Measurements from ENCODE around the gene EXOC1. TPM values are rescaled to one million over a fixed set of nuclear protein-coding genes. Genes with fewer than 3 reads are reported as not detected.

Gene EXOC1
- total RNA-seq, 1 experiment from 2014 or later = 17.6 TPM

DNA sequence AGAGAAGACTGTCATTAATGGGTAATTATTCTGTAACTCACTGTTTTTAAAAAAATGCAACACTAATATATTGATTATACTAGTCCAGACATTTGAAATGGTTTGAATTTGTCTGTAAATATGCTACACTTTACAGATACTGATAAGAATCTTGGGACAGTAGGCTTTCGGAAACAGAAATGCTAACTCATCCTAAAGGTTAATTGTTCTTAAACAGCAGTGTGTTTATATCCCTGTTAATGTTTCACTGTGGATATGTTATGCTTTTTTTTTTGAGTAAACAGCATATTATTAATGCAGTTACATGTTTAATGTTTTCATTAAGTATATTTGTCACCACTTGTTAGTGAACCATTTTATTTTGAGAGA lies 31.4 kb downstream of the EXOC1 start:
- Histone ChIP-seq H3K4me1 (ENCODE audit: control insufficient read depth in 1 of 2, insufficient read depth in 2 of 2, low read length in 2 of 2) (no peaks in the 10 kb centered on the region), H3K9me3 (ENCODE audit: control insufficient read depth in 1 of 2, insufficient read depth in 1 of 2, low read depth in 1 of 2, low read length in 2 of 2) (no peaks in the 10 kb centered on the region), H3K79me2 (ENCODE audit: insufficient read depth, low read length) (no peaks in the 10 kb centered on the region), H3K9ac (ENCODE audit: low read length) (no peak overlapping the region), H2AFZ (ENCODE audit: low read depth, low read length, poor library complexity, severe bottlenecking) (no peak overlapping the region), H3K9me2 (ENCODE audit: insufficient read depth) (no peaks in the 10 kb centered on the region), H4K20me1 (ENCODE audit: insufficient read depth) (no peaks in the 10 kb centered on the region), H3K27ac (ENCODE audit: low read depth, low read length) (no peak overlapping the region), H3K36me3 (ENCODE audit: control insufficient read depth in 1 of 2, insufficient read depth in 2 of 2, low read length in 2 of 2) (peaks cover 3 to 8% of the 10 kb centered on the region in 2 experiments; a peak in 3 of 4 replicates), H3K27me3 (ENCODE audit: insufficient read depth, low read length) (no peaks in the 10 kb centered on the region), H3K4me2 (ENCODE audit: low read length) (no peak overlapping the region), H3K4me3 (replicated peaks in 1 of 2; ENCODE audit: low read depth in 1 of 2, low read length in 2 of 2) (no peak overlapping the region)
- TF ChIP-seq POLR2A (IDR thresholded peaks at IDR 0.05; ENCODE audit: borderline replicate concordance, extremely low read depth, insufficient read depth, insufficient read length) = no peak
- TF ChIP-seq CEBPB (IDR thresholded peaks at IDR 0.05; ENCODE audit: low read depth) = no peak
- no peak for TF ChIP-seq EGR1 (IDR thresholded peaks at IDR 0.05; ENCODE audit: low read depth)
- TF ChIP-seq EZH2 (IDR thresholded peaks at IDR 0.05) = no peak
- TF ChIP-seq EZH2phosphoT487 (IDR thresholded peaks at IDR 0.05; ENCODE audit: borderline replicate concordance) = no peak
- no peak for TF ChIP-seq SRF (IDR thresholded peaks at IDR 0.05; ENCODE audit: low read depth)
- no peak for DNase-seq (ENCODE audit: low read depth, low spot score)
- ChIA-PET RAD21 (ENCODE audit: low non-redundant PET in 1 of 2, low total read pairs in 2 of 2, uncharacterized antibody in 2 of 2, unreplicated experiment in 2 of 2) (no interaction called here), CTCF (no interaction called here), POLR2A (no interaction called here)
- intact Hi-C loops (cut with micrococcal nuclease) = no loop called here
- no TSS peak for BruUV-seq (replicated peaks)
- ATAC-seq = no peak

- no peak for DNase-seq (ENCODE audit: low read depth, low spot score)
- Histone ChIP-seq H3K9me3 (ENCODE audit: control insufficient read depth in 1 of 2, insufficient read depth in 1 of 2, low read depth in 1 of 2, low read length in 2 of 2) (no peaks in the 10 kb centered on the region), H3K4me2 (ENCODE audit: low read length) (no peak overlapping the region), H4K20me1 (ENCODE audit: insufficient read depth) (no peaks in the 10 kb centered on the region), H3K4me3 (replicated peaks in 1 of 2; ENCODE audit: low read depth in 1 of 2, low read length in 2 of 2) (no peak overlapping the region), H3K9ac (ENCODE audit: low read length) (no peak overlapping the region), H3K9me2 (ENCODE audit: insufficient read depth) (no peaks in the 10 kb centered on the region), H3K27me3 (ENCODE audit: insufficient read depth, low read length) (no peaks in the 10 kb centered on the region), H3K36me3 (ENCODE audit: control insufficient read depth in 1 of 2, insufficient read depth in 2 of 2, low read length in 2 of 2) (peaks cover 0 to 6% of the 10 kb centered on the region in 2 experiments; a peak in 2 of 4 replicates), H3K4me1 (ENCODE audit: control insufficient read depth in 1 of 2, insufficient read depth in 2 of 2, low read length in 2 of 2) (no peaks in the 10 kb centered on the region), H2AFZ (ENCODE audit: low read depth, low read length, poor library complexity, severe bottlenecking) (no peak overlapping the region), H3K27ac (ENCODE audit: low read depth, low read length) (no peak overlapping the region), H3K79me2 (ENCODE audit: insufficient read depth, low read length) (no peaks in the 10 kb centered on the region)
- CTCF ChIA-PET = interaction anchor here (0.8 to 1.7 kb wide), 2 partner anchors 21 to 61 kb away, joined by 3 to 8 read pairs; partner anchors contain the start of gene CEP135
- RAD21 ChIA-PET (ENCODE audit: low non-redundant PET in 1 of 2, low total read pairs in 2 of 2, uncharacterized antibody in 2 of 2, unreplicated experiment in 2 of 2) = no interaction called here
- BruUV-seq (replicated peaks) = no TSS peak
- intact Hi-C loops (cut with micrococcal nuclease) = no loop called here
- TF ChIP-seq ELF1 (IDR thresholded peaks at IDR 0.05; ENCODE audit: borderline replicate concordance, low read depth) = no peak
- TF ChIP-seq, protein P1, sequence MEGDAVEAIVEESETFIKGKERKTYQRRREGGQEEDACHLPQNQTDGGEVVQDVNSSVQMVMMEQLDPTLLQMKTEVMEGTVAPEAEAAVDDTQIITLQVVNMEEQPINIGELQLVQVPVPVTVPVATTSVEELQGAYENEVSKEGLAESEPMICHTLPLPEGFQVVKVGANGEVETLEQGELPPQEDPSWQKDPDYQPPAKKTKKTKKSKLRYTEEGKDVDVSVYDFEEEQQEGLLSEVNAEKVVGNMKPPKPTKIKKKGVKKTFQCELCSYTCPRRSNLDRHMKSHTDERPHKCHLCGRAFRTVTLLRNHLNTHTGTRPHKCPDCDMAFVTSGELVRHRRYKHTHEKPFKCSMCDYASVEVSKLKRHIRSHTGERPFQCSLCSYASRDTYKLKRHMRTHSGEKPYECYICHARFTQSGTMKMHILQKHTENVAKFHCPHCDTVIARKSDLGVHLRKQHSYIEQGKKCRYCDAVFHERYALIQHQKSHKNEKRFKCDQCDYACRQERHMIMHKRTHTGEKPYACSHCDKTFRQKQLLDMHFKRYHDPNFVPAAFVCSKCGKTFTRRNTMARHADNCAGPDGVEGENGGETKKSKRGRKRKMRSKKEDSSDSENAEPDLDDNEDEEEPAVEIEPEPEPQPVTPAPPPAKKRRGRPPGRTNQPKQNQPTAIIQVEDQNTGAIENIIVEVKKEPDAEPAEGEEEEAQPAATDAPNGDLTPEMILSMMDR (IDR thresholded peaks at IDR 0.05 in 2 of 3, conservative IDR thresholded peaks at IDR 0.05 in 1 of 3; ENCODE audit: borderline replicate concordance in 1 of 3, insufficient read depth in 1 of 3, low read depth in 2 of 3, low read length in 2 of 3) = peak in 2 of 3 experiments; percentile 19 to 26; a peak in 3 of 6 replicates
- peak; percentile 80 for ATAC-seq
- POLR2A ChIA-PET = no interaction called here
These were observed 34.1 kb downstream of the EXOC1 start for GRCh38 chr4:55887594-55887993.
